Naive B cell (primary cell): ENCODE measurements around the gene HSPB7. TPM values are rescaled to one million over a fixed set of nuclear protein-coding genes. Genes with fewer than 3 reads are reported as not detected.
"Not testable (repeated sequence)": the region's sequence is repeated elsewhere in the genome, so short reads cannot be mapped to it uniquely, and the experiment has no call there.

Experiments used
- ATAC-seq, 2 donors: fragments of 150-1000 bp; cut with Tn5 transposase; 2 replicates each; pipeline ENCODE4 v1.10.0; 2021; ENCODE audit warnings: low read depth in 2 of 2, mild to moderate bottlenecking in 2 of 2, moderate library complexity in 2 of 2
- DNase-seq: peaks from one replicate; pipeline ENCODE4 v3.0.0; 2022
- H3K27ac Mint-ChIP-seq, 6 donors: one replicate each; pipeline ENCODE4 v1.8.0; 2020 to 2022; ENCODE audit warnings: mild to moderate bottlenecking in 6 of 6, mixed read lengths in 6 of 6, moderate library complexity in 5 of 6, inconsistent platforms in 2 of 6
- H3K27me3 Mint-ChIP-seq, 3 donors: one replicate each; pipeline ENCODE4 v1.8.0; 2021 to 2022; ENCODE audit warnings: mixed read lengths in 3 of 3, mild to moderate bottlenecking in 1 of 3
- H3K36me3 Mint-ChIP-seq, 2 donors: one replicate each; pipeline ENCODE4 v1.8.0; 2020 to 2022; ENCODE audit warnings: mixed read lengths in 2 of 2, inconsistent platforms in 1 of 2, mild to moderate bottlenecking in 1 of 2
- H3K4me1 Mint-ChIP-seq, 3 donors: one replicate each; pipeline ENCODE4 v1.8.0; 2020 to 2022; ENCODE audit warnings: mixed read lengths in 3 of 3, inconsistent platforms in 1 of 3, mild to moderate bottlenecking in 1 of 3, moderate library complexity in 1 of 3
- H3K4me3 Mint-ChIP-seq, 8 donors: one replicate each; pipeline ENCODE4 v1.8.0; 2020 to 2022; ENCODE audit warnings: mild to moderate bottlenecking in 8 of 8, mixed read lengths in 8 of 8, moderate library complexity in 8 of 8, inconsistent platforms in 2 of 8
- H3K9me3 Mint-ChIP-seq, 7 donors: one replicate each; pipeline ENCODE4 v1.8.0; 2020 to 2022; ENCODE audit warnings: mixed read lengths in 7 of 7, mild to moderate bottlenecking in 5 of 7, inconsistent platforms in 2 of 7, moderate library complexity in 1 of 7
- polyA plus RNA-seq, 6 donors: library from polyadenylated mRNA; unstranded; fragments of 300-500 nt; fragmentation: Illumina TruSeq; gene quantifications; one replicate each; pipeline ENCODE4 v1.2.3, GENCODE V29; 2021; ENCODE audit warnings: low read depth in 6 of 6

Gene HSPB7
- polyA plus RNA-seq, 6 donors from 2014 or later: not detected

DNA sequence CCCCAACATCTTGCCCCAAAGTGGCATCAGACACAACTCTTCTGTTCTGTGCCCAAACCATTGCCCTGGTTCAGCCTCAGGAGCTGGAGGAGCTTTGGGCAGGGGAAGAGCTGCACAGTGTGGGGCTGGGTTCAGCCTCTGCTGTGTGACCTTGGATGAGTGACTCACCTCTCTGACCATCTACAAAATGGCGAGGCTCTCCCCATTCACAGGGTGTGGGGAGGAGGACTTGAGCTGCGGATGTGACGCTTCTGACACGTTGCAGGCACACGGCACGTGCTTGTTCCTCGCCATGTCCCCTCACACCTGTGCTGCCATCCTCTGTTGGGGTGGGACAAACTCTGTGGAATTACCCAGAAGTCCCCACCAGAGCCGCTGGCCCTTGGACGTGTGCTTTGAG, 24.8 kb upstream of the HSPB7 start:
- DNase-seq, H3K4me3 Mint-ChIP-seq, ATAC-seq, H3K27ac Mint-ChIP-seq, H3K4me1 Mint-ChIP-seq, H3K9me3 Mint-ChIP-seq, H3K36me3 Mint-ChIP-seq: not testable (repeated sequence)
- H3K27me3 Mint-ChIP-seq: peaks cover 5 to 51% (median 20%) of the 10 kb centered on the region in 3 donors

DNA sequence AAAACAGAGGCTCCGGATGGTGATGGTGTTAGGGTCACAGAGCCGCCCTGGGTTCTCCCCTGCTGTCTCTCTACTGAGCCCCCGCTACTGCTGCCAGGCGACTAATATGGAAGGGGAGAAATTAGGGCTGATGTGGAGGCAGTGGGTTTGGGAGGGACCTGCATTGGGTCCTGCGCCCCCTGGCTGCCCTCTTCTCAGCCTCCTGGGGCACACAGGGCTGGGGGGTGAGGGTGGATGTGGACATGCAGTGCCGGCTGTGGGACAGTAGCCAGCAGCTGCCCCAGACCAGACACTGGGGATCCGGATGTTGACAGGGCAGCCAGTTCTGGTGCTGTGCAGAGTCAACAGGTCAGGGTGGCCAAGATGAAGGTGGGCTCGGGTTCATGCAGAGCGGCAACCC, 24.3 kb upstream of the HSPB7 start:
- no peak for DNase-seq
- no peaks in the 10 kb centered on the region for H3K36me3 Mint-ChIP-seq
- no peak for ATAC-seq
- H3K9me3 Mint-ChIP-seq: no peaks in the 10 kb centered on the region
- no peaks in the 10 kb centered on the region for H3K4me1 Mint-ChIP-seq
- no peak overlapping the region for H3K27ac Mint-ChIP-seq
- H3K27me3 Mint-ChIP-seq: peaks cover 0 to 50% (median 26%) of the 10 kb centered on the region in 3 donors
- H3K4me3 Mint-ChIP-seq: no peak overlapping the region

DNA sequence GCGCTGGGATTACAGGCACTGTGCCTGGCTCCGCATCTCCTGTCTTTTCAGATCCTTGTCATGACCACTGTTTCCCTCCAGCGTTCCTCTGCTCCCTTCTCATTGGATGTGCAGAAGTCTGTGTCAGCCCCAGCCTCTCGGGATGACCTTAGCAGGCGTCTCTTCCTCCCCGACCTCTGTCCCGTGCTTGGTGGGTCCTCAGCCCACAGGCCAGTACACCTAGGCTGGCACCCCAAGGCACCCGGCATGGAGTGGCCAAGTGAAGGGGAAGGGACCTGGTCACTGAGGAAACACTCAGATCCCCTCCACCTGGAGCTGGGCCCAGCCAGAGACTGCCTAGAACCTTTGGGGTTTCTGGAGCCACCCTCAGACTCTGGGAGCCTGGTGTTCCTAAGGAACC, 23.4 kb upstream of the HSPB7 start:
- ATAC-seq (no peak), DNase-seq (no peak)
- H3K9me3 Mint-ChIP-seq: no peaks in the 10 kb centered on the region
- no peak overlapping the region for H3K27ac Mint-ChIP-seq
- peaks cover 0 to 50% (median 25%) of the 10 kb centered on the region in 3 donors for H3K27me3 Mint-ChIP-seq
- H3K36me3 Mint-ChIP-seq: no peaks in the 10 kb centered on the region
- H3K4me1 Mint-ChIP-seq: no peaks in the 10 kb centered on the region
- no peak overlapping the region for H3K4me3 Mint-ChIP-seq

DNA sequence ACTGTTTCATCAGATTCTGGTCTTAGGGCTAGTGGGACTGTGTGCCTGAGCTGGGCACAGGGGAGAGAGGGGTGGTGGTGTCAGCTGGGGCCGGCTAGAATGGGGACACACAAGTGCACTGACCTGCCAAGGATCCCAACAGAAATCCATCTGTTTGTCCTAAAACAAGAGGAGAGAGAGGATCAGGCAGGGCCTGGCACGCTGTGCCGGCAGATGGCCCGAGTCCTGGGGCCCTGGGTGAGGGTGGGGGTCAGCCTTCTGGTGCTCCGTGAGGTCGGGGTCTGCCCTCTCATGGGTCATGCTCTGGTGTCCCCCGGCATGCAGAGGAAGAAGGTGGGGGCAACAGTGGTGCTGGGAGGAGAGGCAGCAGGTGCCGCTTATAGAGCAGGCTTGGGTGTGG, 22.0 kb upstream of the HSPB7 start:
- not testable (repeated sequence) for H3K9me3 Mint-ChIP-seq, H3K4me3 Mint-ChIP-seq, H3K4me1 Mint-ChIP-seq, DNase-seq, ATAC-seq, H3K27ac Mint-ChIP-seq, H3K36me3 Mint-ChIP-seq
- H3K27me3 Mint-ChIP-seq: peaks cover 0 to 40% (median 18%) of the 10 kb centered on the region in 3 donors

DNA sequence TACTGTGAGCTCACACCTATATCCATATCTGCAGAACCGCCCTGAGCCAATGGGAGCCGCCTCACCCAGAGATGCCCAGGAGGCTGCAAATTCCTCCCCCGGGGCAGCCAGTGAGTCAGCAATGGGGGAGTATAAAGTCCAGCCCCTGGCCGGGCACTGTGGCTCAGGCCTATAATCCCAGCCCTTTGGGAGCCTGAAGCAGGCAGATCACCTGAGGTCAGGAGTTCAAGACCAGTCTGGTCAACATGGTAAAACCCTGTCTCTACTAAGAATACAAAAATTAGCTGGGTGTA, 20.7 kb upstream of the HSPB7 start:
- Mint-ChIP-seq H3K27me3 (peaks cover 0 to 45% (median 18%) of the 10 kb centered on the region in 3 donors), H3K36me3 (no peaks in the 10 kb centered on the region), H3K4me3 (no peak overlapping the region), H3K27ac (no peak overlapping the region), H3K9me3 (no peaks in the 10 kb centered on the region), H3K4me1 (no peaks in the 10 kb centered on the region)
- DNase-seq: no peak
- ATAC-seq: no peak

DNA sequence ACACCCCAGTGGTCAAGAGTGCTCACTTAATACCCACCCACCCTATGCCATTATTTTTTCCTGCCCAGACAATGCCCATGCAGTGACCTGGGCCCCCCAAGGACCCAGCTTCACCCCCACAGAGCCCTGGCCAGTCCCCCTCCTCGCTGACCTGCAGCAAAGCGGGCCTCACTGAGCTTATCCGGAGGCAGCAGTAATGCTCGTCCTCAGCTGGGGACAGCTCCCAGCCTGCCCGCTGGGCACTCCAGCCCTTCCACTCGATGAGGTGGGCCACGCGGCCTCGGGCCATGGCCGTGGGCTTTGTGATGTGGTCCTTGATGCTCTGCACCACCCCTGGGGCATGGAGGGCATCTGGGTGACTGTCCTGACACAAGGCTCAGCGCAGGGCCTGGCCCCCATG, 18.6 kb upstream of the HSPB7 start:
- H3K4me1 Mint-ChIP-seq, H3K36me3 Mint-ChIP-seq, ATAC-seq, H3K4me3 Mint-ChIP-seq, H3K9me3 Mint-ChIP-seq, DNase-seq, H3K27ac Mint-ChIP-seq: not testable (repeated sequence)
- H3K27me3 Mint-ChIP-seq: peaks cover 0 to 41% (median 18%) of the 10 kb centered on the region in 3 donors

DNA sequence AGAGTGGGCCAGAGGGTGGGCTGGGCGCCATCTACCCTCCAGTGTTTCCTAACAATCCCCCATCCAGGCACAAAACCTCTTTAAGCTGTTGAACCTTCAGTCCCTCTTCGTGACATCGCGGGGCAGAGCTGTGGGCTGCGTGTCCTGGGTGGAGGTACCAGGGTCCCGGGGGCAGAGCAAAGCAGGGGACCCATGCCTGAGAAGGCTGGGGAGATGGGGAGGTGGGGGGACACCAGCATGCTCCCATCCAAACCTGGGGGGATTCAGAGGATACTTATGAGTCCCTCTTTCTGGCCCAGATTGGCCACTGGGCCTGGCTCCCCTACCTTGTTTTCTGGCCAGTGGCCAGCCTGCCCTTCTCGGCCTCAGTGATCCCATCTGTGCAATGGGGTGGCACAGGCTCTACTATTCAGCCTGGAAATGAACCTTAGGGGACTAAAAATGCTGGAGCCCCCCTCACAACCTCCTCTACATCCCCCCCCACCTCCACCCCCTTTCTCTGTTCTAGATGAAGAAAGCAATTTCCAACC, 15.3 kb upstream of the HSPB7 start:
- not testable (repeated sequence) for H3K4me1 Mint-ChIP-seq, H3K9me3 Mint-ChIP-seq, DNase-seq, ATAC-seq, H3K27ac Mint-ChIP-seq, H3K36me3 Mint-ChIP-seq, H3K4me3 Mint-ChIP-seq
- H3K27me3 Mint-ChIP-seq: peaks cover 5 to 52% (median 38%) of the 10 kb centered on the region in 3 donors

DNA sequence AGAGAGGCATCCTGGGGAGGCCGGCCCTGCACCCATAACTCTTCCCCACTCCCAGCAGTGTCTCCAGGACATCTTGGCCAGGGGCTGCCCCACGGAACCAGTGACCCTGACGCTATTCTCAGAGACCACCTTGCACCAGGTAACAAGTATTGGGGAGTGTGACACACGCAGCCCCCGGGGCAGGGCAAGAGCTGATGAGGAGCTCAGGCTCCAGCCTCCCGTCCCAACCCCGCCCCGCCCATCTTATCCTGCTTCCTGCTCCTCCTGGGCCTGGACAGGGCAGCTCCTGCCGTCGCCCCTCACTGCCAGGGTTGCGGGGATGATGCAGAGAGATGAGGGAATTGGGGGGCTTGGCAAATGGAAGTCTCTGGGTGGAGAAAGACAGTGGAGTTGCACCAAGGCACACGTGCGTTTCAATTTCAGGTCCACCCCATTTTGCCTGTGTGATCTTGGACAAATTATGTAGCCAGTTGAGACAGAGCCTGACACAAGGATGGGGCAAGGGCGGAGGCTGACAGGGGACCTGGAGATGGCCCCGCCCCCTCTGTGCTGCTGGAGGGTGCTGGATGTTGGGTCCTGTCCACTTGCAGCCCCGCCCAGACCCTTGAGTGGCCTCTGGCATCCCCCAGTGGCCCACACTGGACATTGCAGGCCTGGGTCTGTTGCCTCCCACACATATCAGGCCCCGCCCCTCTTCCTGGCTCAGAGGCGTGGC, 14.7 kb upstream of the HSPB7 start:
- DNase-seq (peak; percentile 49), ATAC-seq (peak; percentile 84 to 88)
- peaks cover 0 to 4% (median 4%) of the 10 kb centered on the region in 3 donors for H3K4me1 Mint-ChIP-seq
- H3K27ac Mint-ChIP-seq: no peak overlapping the region
- H3K9me3 Mint-ChIP-seq: peaks cover 0 to 1% (median 0%) of the 10 kb centered on the region in 7 donors
- H3K4me3 Mint-ChIP-seq: no peak overlapping the region
- H3K27me3 Mint-ChIP-seq: peaks cover 10 to 58% (median 37%) of the 10 kb centered on the region in 3 donors
- no peaks in the 10 kb centered on the region for H3K36me3 Mint-ChIP-seq

DNA sequence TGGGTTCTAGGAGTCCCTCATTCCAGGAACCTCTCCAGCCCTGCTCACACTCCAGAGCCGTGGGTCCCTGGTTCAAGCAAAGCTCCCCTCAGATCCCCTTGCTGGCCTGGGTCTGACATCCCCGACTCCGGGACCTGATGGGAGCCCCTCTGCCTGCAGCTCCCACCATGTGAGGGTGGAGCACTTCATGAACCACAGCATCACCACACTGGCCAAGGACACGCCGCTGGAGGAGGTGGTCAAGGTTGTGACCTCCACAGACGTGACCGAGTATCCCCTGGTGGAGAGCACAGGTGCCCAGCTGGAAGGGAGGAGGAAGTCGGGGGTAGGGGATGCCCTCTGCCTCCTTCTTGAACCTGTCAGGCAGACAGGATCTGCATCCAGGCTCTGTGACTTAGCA, 13.7 kb upstream of the HSPB7 start:
- H3K36me3 Mint-ChIP-seq: no peaks in the 10 kb centered on the region

DNA sequence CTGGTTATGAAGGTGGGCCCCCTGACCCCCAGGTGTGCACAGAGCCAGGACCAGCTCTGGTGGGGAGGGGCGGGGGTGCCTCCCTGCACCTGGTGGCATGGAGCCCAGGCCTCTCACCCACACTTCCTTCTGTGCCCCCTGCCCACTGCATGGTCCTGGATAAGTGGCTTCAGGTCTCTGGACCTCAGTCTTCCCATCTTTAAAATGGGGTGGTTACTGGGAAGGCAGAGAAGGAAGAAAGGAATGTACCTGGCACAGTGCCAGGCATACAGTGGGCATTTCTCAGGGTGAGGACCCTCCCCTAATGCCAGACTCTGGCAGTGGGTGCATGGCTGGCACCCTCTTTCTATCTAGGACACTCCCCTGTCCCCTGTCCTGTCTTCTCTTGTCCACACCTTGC, 11.4 kb upstream of the HSPB7 start:
- Mint-ChIP-seq H3K27ac (no peak overlapping the region), H3K27me3 (peaks cover 10 to 58% (median 28%) of the 10 kb centered on the region in 3 donors), H3K9me3 (peaks cover 0 to 1% (median 0%) of the 10 kb centered on the region in 7 donors), H3K4me3 (no peak overlapping the region), H3K4me1 (peaks cover 0 to 10% (median 4%) of the 10 kb centered on the region in 3 donors), H3K36me3 (no peaks in the 10 kb centered on the region)
- ATAC-seq (no peak), DNase-seq (no peak)

More for the DNA sequence above, 13.7 kb upstream of the HSPB7 start:
- DNase-seq: no peak
- H3K4me3 Mint-ChIP-seq: no peak overlapping the region
- H3K27ac Mint-ChIP-seq: no peak overlapping the region
- peaks cover 0 to 10% (median 4%) of the 10 kb centered on the region in 3 donors for H3K4me1 Mint-ChIP-seq
- no peak for ATAC-seq
- peaks cover 10 to 54% (median 28%) of the 10 kb centered on the region in 3 donors for H3K27me3 Mint-ChIP-seq
- peaks cover 0 to 1% (median 0%) of the 10 kb centered on the region in 7 donors for H3K9me3 Mint-ChIP-seq

DNA sequence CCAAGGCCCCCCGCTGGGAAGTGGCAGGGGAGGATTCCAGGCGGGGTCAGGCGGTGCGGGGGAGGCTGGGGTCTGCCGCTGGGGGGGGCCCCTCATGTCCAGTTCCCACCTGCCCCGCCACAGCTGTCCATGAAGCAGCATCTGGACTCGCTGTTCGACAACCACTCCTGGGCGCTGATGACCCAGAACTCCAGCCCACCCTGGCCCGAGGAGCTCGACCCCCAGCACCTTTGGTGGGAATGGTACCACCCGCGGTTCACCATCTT, 11.1 kb upstream of the HSPB7 start:
- peaks cover 10 to 58% (median 28%) of the 10 kb centered on the region in 3 donors for H3K27me3 Mint-ChIP-seq
- H3K27ac Mint-ChIP-seq, H3K4me1 Mint-ChIP-seq, ATAC-seq, H3K4me3 Mint-ChIP-seq, H3K9me3 Mint-ChIP-seq, DNase-seq, H3K36me3 Mint-ChIP-seq: not testable (repeated sequence)

DNA sequence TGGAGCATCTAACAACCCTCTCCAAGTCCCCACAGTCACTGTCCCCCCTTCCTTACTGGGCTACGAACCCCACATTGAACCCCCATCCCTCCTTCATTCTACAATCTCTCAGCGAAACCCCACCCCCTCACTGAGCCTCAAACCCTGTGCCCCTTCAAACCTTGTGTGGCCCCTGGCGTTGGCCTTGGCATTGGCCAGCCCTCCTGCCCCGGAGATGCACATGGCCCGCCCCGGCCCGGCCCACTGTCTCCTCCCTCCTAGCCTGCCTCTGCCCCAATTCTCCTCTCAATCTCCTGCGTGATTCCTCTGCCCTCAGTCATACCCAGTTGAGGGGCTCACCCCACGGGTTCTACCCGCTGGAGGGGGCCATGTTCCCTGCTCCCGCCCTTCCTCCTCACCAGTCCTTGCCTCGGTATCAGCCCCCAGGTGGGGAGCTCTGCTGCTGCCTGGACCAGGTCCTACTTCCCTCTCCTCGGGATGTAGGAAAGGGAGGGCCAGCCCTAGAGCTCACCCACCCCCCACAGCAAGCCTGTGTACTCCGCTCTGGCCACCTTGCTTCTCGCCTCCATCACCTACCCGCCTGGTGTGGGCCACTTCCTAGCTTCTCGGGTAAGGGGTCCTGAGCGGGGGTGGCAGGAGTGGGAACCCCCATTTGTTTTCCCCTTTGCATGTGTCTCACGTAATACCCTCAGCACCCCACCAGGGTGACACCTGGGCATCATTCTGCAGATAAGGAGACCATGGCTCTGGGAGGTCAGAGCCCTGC, 10.6 kb upstream of the HSPB7 start:
- DNase-seq (no peak), ATAC-seq (peak in 1 of 2 donors; percentile 20)
- H3K9me3 Mint-ChIP-seq: peaks cover 0 to 1% (median 0%) of the 10 kb centered on the region in 7 donors
- peak overlapping the region in 1 of 6 donors; percentile 36 for H3K27ac Mint-ChIP-seq
- H3K36me3 Mint-ChIP-seq: no peaks in the 10 kb centered on the region
- H3K4me3 Mint-ChIP-seq: peak overlapping the region in 3 of 8 donors; percentile 15 to 74 (median 50)
- H3K27me3 Mint-ChIP-seq: peaks cover 10 to 59% (median 28%) of the 10 kb centered on the region in 3 donors
- peaks cover 0 to 10% (median 4%) of the 10 kb centered on the region in 3 donors for H3K4me1 Mint-ChIP-seq

DNA sequence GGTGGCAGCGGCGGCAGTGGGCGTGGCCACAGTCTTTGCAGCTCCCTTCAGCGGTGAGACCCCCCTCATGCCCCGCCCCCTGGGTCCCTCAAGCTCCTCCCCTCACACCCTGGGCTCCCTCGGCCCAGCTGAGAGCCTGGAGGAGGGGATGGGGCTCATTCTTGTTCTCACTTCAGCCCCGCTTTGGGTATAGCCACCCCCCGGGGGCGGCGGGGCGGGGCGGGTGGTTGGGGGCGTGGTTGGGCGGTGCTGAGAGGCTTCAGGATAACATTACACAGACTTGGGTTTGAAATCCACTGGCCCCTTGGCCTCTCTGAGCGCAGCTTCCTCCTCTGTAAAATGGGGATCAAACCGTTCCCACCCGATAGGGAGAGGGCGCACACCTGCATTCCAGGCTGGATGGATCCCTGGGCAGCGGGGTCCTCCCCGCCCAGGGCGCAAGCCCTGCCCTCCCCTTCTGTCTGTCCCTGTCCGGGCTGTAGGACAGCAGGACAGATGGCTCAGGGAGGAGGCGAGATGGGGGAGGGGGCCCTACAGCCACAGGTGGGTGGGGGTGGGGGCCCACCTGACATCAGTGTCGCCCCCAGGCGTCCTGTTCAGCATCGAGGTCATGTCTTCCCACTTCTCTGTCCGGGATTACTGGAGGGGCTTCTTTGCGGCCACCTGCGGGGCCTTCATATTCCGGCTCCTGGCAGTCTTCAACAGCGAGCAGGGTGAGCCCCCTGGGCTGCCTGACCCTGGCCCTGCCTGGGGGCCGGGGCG, 9.1 kb upstream of the HSPB7 start:
- ATAC-seq (peak; percentile 62 to 65), DNase-seq (peak; percentile 28)
- Mint-ChIP-seq H3K27me3 (peaks cover 10 to 60% (median 39%) of the 10 kb centered on the region in 3 donors), H3K9me3 (peaks cover 0 to 1% (median 0%) of the 10 kb centered on the region in 7 donors), H3K36me3 (no peaks in the 10 kb centered on the region), H3K4me3 (peak overlapping the region in 5 of 8 donors; percentile 20 to 71 (median 42)), H3K4me1 (peaks cover 0 to 10% (median 4%) of the 10 kb centered on the region in 3 donors), H3K27ac (no peak overlapping the region)
